ENCODE measurements around the gene SPATA19.

SPATA19 gene

GRCh38 chr11:133817449-133817848, 27.9 kb downstream of the SPATA19 start:
- no peak for DNase-seq

GRCh38 chr11:133816146-133816870, 29.0 kb downstream of the SPATA19 start:
- DNase-seq, result no peak

DNA sequence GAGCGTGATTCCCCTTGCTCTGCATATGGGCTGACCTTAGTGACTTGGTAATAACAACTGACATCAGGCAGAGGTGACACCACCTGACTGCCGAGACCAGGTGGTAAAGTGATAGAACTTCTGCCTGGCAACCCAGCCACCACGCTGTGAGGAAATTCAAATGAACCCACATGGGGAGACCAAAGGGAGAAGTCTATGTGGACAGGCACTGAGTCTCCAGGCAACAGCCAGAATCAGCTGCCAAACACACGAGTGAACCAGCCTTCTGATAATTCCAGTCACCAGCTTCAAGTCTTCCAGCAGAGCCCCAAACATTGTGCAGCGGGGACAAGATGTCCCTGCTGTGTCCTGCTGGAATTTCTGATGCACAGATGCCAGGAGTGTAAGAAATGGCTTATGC, 29.7 kb downstream of the SPATA19 start:
- no peak for DNase-seq

GRCh38 chr11:133814588-133815100, 30.7 kb downstream of the SPATA19 start:
- DNase-seq, result no peak

DNA sequence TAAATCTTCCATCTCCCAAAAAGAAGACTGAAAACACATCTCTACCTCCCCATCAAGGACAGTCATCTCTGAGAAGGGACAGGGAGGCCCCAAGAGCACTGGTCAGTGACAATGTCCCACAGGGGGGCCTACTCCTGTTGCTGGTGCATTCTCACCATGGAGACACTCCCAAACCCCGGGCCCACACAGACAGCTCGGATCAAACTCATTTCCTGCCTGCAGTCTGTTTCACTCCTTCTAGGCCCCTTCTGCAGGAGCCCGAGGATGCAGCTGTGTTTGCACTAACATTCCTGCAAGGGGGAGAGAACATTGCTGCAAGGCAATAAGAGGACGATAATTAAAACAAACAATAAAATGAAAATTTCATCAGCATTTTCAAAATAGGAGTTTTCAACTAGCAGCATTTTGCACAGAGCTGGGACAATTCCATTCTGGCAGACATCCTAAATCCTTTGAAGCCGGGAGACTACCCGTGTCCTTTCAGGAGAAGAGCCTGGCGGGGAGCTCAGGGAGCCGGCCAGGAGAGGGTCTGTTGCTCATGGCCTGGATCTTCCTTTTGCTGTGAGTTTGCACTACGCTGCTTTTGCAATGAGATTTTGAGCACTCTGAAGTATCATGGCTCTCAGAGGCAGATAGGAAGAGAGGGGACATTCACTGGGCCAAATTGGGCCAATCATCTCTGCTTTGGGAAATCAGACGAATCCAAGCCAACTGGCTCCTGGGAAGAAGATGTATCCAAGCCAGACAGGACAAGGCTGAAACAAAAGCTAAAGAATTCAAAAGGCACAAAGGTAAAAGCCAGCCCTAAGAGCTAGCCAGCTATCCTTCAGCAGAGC, 33.2 kb downstream of the SPATA19 start:
- no peak for DNase-seq

DNA sequence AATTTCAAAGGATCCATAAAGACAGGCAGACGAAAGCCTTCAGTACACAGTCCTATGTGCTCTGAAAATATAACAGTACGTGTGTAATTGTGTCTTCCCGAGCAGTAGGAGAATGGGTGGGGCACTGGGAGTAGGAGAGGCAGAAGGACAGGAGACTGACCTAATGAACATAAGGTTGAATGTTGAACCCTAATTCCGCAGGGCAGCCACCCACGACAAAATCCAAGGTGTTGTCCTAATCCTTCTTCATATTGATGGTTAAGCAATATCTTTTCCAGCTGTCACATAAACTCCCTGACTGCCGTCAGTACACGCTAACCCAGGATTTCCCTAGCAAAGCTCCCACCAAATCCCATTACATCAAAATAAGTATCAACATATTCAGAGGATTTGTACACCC, 34.5 kb downstream of the SPATA19 start:
- DNase-seq, result no peak

- DNase-seq, result no peak
These were observed 35.5 kb downstream of the SPATA19 start for GRCh38 chr11:133809569-133810491.

GRCh38 chr11:133808393-133809140, 36.7 kb downstream of the SPATA19 start:
- DNase-seq, result no peak

DNA sequence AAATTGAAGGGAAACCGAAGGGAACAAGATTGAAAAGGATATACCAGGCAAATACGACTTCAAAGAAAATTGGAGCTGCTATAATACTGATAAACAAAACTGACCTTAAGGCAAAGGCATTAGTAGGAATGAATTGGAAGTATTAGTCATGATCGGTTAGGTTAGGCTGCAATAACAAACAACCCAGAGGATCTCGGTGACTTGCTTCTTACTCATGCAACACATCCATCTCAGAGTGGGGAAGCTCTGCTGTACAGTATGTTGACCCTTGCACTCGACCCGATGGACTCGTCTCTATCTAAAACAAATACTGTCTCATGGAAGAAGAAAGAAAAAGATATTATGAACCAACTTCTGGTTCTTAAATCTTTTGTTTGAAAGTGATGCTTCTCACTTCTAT, 42.3 kb downstream of the SPATA19 start:
- no peak for DNase-seq

- DNase-seq, result no peak
These were observed 44.0 kb downstream of the SPATA19 start for GRCh38 chr11:133801356-133801755.

GRCh38 chr11:133800666-133801065, 44.6 kb downstream of the SPATA19 start:
- no peak for DNase-seq

GRCh38 chr11:133797554-133797953, 47.8 kb downstream of the SPATA19 start:
- no peak for DNase-seq

DNA sequence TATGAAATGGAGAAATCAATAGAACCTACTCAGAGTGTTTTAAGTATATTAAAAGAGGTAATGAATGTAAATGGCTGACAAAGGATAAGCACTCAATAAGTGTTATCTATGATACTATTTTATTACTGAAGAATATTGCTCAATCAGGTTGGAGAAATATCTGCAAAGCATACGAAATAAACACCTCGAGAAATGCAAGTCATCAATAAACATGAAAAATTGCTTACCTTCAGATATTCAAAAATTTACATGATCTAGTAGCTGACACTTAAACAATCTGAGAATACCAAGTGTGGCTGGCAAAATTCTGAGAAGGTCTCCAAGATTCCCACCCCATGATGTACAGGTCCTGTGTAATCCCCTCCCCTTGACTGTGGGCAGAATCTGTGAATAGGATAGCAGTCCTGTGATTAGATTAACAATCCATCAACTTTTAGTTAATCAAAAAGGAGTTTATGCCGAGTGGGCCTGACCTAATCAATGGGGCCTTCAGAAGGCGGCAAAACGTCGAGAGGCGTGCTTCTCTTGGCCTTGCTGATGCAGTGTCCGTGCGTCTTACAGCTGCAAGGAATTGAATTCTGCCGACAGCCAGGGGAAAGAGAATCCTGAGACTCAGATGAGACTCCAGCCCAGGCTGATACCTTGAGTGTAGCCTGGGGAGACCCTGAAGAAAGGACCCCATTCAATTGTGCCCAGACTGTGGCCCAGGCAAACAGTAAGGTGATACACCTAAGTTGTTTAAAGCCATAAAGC, 49.1 kb downstream of the SPATA19 start:
- DNase-seq, result no peak

DNA sequence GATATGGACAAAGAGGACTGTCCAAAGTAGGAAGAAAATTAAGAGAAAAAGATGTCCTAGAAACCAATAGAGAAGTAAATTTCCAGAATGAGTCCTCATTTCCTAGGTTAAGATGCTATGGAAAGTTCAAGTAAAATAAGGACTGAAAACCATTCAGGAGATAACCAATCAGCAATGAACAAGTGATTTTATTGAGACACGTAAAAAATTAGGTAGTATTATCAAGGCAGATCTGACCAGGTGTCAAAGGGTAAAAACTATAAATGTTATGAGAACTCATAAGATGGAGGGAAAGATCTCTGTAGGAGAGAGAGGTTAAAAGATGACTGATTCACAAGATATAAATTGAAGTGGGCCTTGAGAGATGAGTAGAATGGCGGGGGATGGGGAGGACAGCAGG, 50.2 kb downstream of the SPATA19 start:
- no peak for DNase-seq

DNA sequence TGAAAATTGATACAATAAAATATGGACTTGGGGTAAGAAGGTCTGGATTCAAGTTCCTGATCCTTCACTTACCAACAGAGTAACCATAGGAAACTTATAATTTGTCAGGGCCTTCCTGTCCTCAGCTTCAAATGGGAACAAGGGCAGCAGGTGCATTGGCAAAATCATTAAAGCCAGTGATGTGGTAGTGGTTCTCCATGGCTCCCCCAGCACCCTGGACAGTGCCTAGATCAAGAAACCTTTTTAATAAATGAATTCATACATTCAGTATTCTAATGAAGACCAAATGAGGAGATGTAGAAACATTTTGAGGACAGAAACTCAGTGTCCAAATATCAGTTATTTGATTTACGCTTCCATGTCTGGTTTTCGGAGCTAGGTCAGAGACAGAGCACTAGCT, 51.1 kb downstream of the SPATA19 start:
- no peak for DNase-seq

- no peak for DNase-seq
These were observed 51.9 kb downstream of the SPATA19 start for GRCh38 chr11:133793271-133794035.

DNA sequence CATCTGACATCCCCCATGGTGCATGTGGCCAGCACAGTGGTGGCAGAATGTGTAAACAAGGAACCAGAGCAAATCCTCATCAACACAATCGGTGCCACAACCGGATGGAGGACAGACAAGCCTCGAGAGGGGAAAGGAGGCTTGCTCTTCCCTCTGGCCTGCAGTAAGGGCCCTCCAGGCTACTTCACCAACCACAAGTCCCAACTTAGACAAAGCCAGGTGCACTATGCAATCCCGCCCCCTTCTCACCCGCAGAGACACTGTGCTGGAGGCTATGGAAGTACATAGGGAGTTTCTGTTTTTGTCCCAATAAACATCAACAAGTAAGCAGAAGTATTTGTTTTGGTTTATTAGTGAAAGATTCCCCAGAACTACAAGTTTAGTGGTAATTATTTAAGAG, 54.3 kb downstream of the SPATA19 start:
- no peak for DNase-seq
